HEK293 (cell line): ENCODE results near the gene CD3G.

Experiments used
- CTCF ChIA-PET: fragments of 350-600 bp; formaldehyde crosslinking; extraction: SDS; loops from one replicate; lab custom pipeline; 2021; ENCODE audit warnings: antibody characterized with exemption; lab: Yijun Ruan, JAX
- POLR2A ChIA-PET: fragments of 300-600 bp; formaldehyde crosslinking; extraction: SDS; loops from one replicate; lab custom pipeline; 2020; ENCODE audit warnings: antibody characterized with exemption, inconsistent platforms; lab: Yijun Ruan, JAX
- H3K27ac ChIP-seq: fragments of 200-500 bp; sonication (Bioruptor generic); 2 replicates; pipeline ENCODE4 v1.5.1; 2014; ENCODE audit warnings: low read depth, low read length, control low read depth, inconsistent platforms; ENCODE audit errors: extremely low read depth
- H3K36me3 ChIP-seq, 2 experiments: fragments of 200-500 bp in 1 of 2; sonication (Bioruptor generic) in 1 of 2; 1 replicate in 1 of 2; 2 replicates in 1 of 2; pipeline ENCODE4 v1.5.1; 2014 to 2017; ENCODE audit warnings: inconsistent platforms in 2 of 2, low read length in 2 of 2; ENCODE audit not compliant: control insufficient read depth in 2 of 2, insufficient read depth in 1 of 2
- H3K4me1 ChIP-seq: fragments of 200-500 bp; sonication (Bioruptor generic); 2 replicates; pipeline ENCODE4 v1.5.1; 2014; ENCODE audit warnings: mild to moderate bottlenecking, low read length, inconsistent platforms; ENCODE audit not compliant: control insufficient read depth, insufficient read depth
- H3K4me3 ChIP-seq: 2 replicates; pipeline ENCODE4 v1.5.1; 2011; ENCODE audit warnings: low read depth, mild to moderate bottlenecking, control low read depth, low read length, moderate library complexity
- H3K9me3 ChIP-seq: fragments of 200-500 bp; sonication (Bioruptor generic); 2 replicates; pipeline ENCODE4 v1.5.1; 2014; ENCODE audit warnings: low read depth, low read length, inconsistent platforms; ENCODE audit not compliant: control insufficient read depth, insufficient read depth
- IKZF3 ChIP-seq: fragments of 450-650 bp; IDR thresholded peaks from 2 replicates; pipeline ENCODE4 v1.5.0; 2018; ENCODE audit warnings: missing biosample characterization, mild to moderate bottlenecking, missing genetic modification characterization, moderate library complexity
- PRDM10 ChIP-seq: fragments of 450-650 bp; formaldehyde crosslinking; IDR thresholded peaks from 2 replicates; pipeline ENCODE4 v1.5.1; 2016; ENCODE audit warnings: missing biosample characterization, missing genetic modification characterization
- REST ChIP-seq: fragments of 450-650 bp; formaldehyde crosslinking; IDR thresholded peaks from 2 replicates; pipeline ENCODE4 v1.5.1; 2016; ENCODE audit warnings: missing biosample characterization, missing genetic modification characterization
- TCF7L2 ChIP-seq: IDR thresholded peaks from 2 replicates; pipeline ENCODE4 v1.6.1; 2011; ENCODE audit warnings: low read depth, mild to moderate bottlenecking, inconsistent platforms, low read length, moderate library complexity, borderline replicate concordance
- WT1 ChIP-seq: fragments of 450-650 bp; formaldehyde crosslinking; IDR thresholded peaks from 2 replicates; pipeline ENCODE4 v1.5.1; 2016; ENCODE audit warnings: missing biosample characterization, missing genetic modification characterization
- ZBTB11 ChIP-seq: fragments of 450-650 bp; formaldehyde crosslinking; conservative IDR thresholded peaks from 2 replicates; pipeline ENCODE4 v1.5.1; 2016; ENCODE audit warnings: low read depth, missing biosample characterization, missing genetic modification characterization
- ZBTB17 ChIP-seq: fragments of 450-650 bp; formaldehyde crosslinking; IDR thresholded peaks from 2 replicates; pipeline ENCODE4 v1.5.1; 2016; ENCODE audit warnings: missing biosample characterization, missing genetic modification characterization
- ZNF184 ChIP-seq: fragments of 450-650 bp; IDR thresholded peaks from 2 replicates; pipeline ENCODE4 v1.5.1; 2018; ENCODE audit warnings: missing biosample characterization, mild to moderate bottlenecking, missing genetic modification characterization
- ZNF19 ChIP-seq: fragments of 450-650 bp; formaldehyde crosslinking; IDR thresholded peaks from 2 replicates; pipeline ENCODE4; 2016; ENCODE audit warnings: missing biosample characterization, missing genetic modification characterization, low read depth
- ZNF221 ChIP-seq: fragments of 450-650 bp; formaldehyde crosslinking; IDR thresholded peaks from 2 replicates; pipeline ENCODE4 v1.5.1; 2017; ENCODE audit warnings: missing biosample characterization, missing genetic modification characterization, borderline replicate concordance
- ZNF324 ChIP-seq: fragments of 450-650 bp; formaldehyde crosslinking; IDR thresholded peaks from 2 replicates; pipeline ENCODE4 v1.5.1; 2016; ENCODE audit warnings: missing biosample characterization, missing genetic modification characterization
- ZNF426 ChIP-seq: fragments of 450-650 bp; formaldehyde crosslinking; IDR thresholded peaks from 2 replicates; pipeline ENCODE4 v1.5.1; 2017; ENCODE audit warnings: missing biosample characterization, missing genetic modification characterization, mild to moderate bottlenecking, inconsistent platforms, moderate library complexity
- ZNF449 ChIP-seq: fragments of 450-650 bp; formaldehyde crosslinking; IDR thresholded peaks from 2 replicates; pipeline ENCODE4 v1.5.1; 2017; ENCODE audit warnings: missing biosample characterization, mild to moderate bottlenecking, missing genetic modification characterization, moderate library complexity
- ZNF521 ChIP-seq: fragments of 450-650 bp; formaldehyde crosslinking; IDR thresholded peaks from 2 replicates; pipeline ENCODE4 v1.5.1; 2017; ENCODE audit warnings: missing biosample characterization, mild to moderate bottlenecking, missing genetic modification characterization
- ZNF529 ChIP-seq: fragments of 450-650 bp; formaldehyde crosslinking; IDR thresholded peaks from 2 replicates; pipeline ENCODE4 v1.5.1; 2017; ENCODE audit warnings: missing genetic modification characterization, missing biosample characterization; ENCODE audit not compliant: insufficient replicate concordance
- ZNF548 ChIP-seq: fragments of 450-650 bp; formaldehyde crosslinking; IDR thresholded peaks from 2 replicates; pipeline ENCODE4 v1.5.1; 2016; ENCODE audit warnings: missing biosample characterization, missing genetic modification characterization
- ZNF600 ChIP-seq: fragments of 450-650 bp; formaldehyde crosslinking; IDR thresholded peaks from 2 replicates; pipeline ENCODE4 v1.5.1; 2016; ENCODE audit warnings: missing biosample characterization, missing genetic modification characterization
- ZNF621 ChIP-seq: fragments of 450-650 bp; formaldehyde crosslinking; IDR thresholded peaks from 2 replicates; pipeline ENCODE4 v1.5.1; 2017; ENCODE audit warnings: missing biosample characterization, missing genetic modification characterization
- ZNF660 ChIP-seq: fragments of 450-650 bp; IDR thresholded peaks from 2 replicates; pipeline ENCODE4 v1.5.1; 2018; ENCODE audit warnings: missing biosample characterization, mild to moderate bottlenecking, missing genetic modification characterization
- ZNF777 ChIP-seq: fragments of 450-650 bp; formaldehyde crosslinking; IDR thresholded peaks from 2 replicates; pipeline ENCODE4 v1.5.1; 2017; ENCODE audit warnings: missing biosample characterization, missing genetic modification characterization, borderline replicate concordance
- ZNF792 ChIP-seq: fragments of 450-650 bp; formaldehyde crosslinking; IDR thresholded peaks from 2 replicates; pipeline ENCODE4 v1.5.1; 2016; ENCODE audit warnings: missing biosample characterization, missing genetic modification characterization
- ZXDB ChIP-seq: fragments of 450-650 bp; formaldehyde crosslinking; IDR thresholded peaks from 2 replicates; pipeline ENCODE4 v1.5.1; 2016; ENCODE audit warnings: missing biosample characterization, missing genetic modification characterization

The CD3G gene

GRCh38 chr11:118364956-118365615 is 20.9 kb downstream of the CD3G start (continued):
- TF ChIP-seq REST (no peak), ZNF449 (tag by site-specific recombination) (no peak), ZNF600 (no peak), WT1 (tag by site-specific recombination) (no peak), ZNF221 (no peak), ZNF792 (tag by site-specific recombination) (no peak), ZNF660 (tag by site-specific recombination) (no peak)

GRCh38 chr11:118366287-118366686 is 22.1 kb downstream of the CD3G start:
- Histone ChIP-seq H3K9me3 (no peaks in the 10 kb centered on the region), H3K4me1 (no peaks in the 10 kb centered on the region), H3K36me3 (peaks cover 6 to 73% of the 10 kb centered on the region in 2 experiments), H3K4me3 (no peak overlapping the region), H3K27ac (no peak overlapping the region)
- CTCF ChIA-PET: interaction anchor here (0.7 to 1.8 kb wide), 3 partner anchors 23 to 168 kb away, joined by 3 to 8 read pairs (median 4); no protein-coding TSS in a partner anchor
- no peak for TF ChIP-seq ZNF777
- no peak for TF ChIP-seq ZNF529 (tag by site-specific recombination)
- no peak for TF ChIP-seq ZNF521 (tag by site-specific recombination)
- no peak for TF ChIP-seq ZBTB17 (tag by site-specific recombination)
- no peak for TF ChIP-seq TCF7L2
- POLR2A ChIA-PET: no interaction called here

- no peak overlapping the region for H3K27ac ChIP-seq
- H3K36me3 ChIP-seq: peaks cover 17 to 95% of the 10 kb centered on the region in 2 experiments
- POLR2A ChIA-PET: no interaction called here
- no peak overlapping the region for H3K4me3 ChIP-seq
- H3K4me1 ChIP-seq: no peaks in the 10 kb centered on the region
- no peaks in the 10 kb centered on the region for H3K9me3 ChIP-seq
- CTCF ChIA-PET: interaction anchor here (0.8 to 1.3 kb wide), 2 partner anchors 75 to 200 kb away, joined by 3 read pairs; no protein-coding TSS in a partner anchor
- TF ChIP-seq ZNF548 (tag by site-specific recombination) (no peak), ZNF426 (no peak), PRDM10 (tag by site-specific recombination) (no peak), ZNF184 (tag by site-specific recombination) (no peak), WT1 (tag by site-specific recombination) (no peak), ZNF324 (tag by site-specific recombination) (no peak), ZNF621 (tag by site-specific recombination) (no peak), IKZF3 (tag by site-specific recombination) (no peak), ZBTB11 (tag by site-specific recombination) (no peak), ZXDB (tag by site-specific recombination) (no peak), ZNF19 (tag by site-specific recombination) (no peak)
These were observed 26.6 kb downstream of the CD3G start for GRCh38 chr11:118370774-118371173.
